Measurements from ENCODE around the gene AFG1L. TPM values are rescaled to one million over a fixed set of nuclear protein-coding genes. Genes with fewer than 3 reads are reported as not detected.
"Not testable (repeated sequence)": the region's sequence is repeated elsewhere in the genome, so short reads cannot be mapped to it uniquely, and the experiment has no call there.

Gene AFG1L
- total RNA-seq, 1 experiment from 2014 or later = 5.9 TPM

- Histone ChIP-seq H3K4me3 (ENCODE audit: insufficient read depth, low read depth, low read length) (no peak overlapping the region), H3K27me3 (ENCODE audit: control insufficient read depth, insufficient read depth, low read length) (no peaks in the 10 kb centered on the region), H3K36me3 (replicated peaks; ENCODE audit: control insufficient read depth, insufficient read depth, low read length) (no peaks in the 10 kb centered on the region)
- DNase-seq = no peak
These were observed 139.4 kb downstream of the AFG1L start for GRCh38 chr6:108434222-108434621.

DNA sequence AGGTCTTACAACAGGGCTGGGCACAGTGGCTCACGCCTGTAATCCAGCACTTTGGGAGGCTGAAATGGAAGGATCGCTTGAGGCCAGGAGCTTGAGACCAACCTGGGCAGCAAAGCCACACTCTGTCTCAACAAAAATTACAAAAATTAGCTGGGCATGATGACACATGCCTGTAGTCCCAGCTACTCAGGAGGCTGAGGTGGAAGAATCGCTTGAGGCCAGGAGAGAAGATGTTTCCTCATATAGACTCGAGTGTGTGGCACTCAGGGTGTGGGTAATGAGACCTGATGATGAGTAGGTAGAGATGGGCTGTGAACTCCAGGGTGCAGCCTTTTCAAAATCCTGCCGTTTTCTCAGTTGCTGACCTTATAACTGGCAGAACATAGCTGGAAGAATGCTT is 140.5 kb downstream of the AFG1L start:
- H3K27me3 ChIP-seq (ENCODE audit: control insufficient read depth, insufficient read depth, low read length) = no peaks in the 10 kb centered on the region
- no peaks in the 10 kb centered on the region for H3K36me3 ChIP-seq (replicated peaks; ENCODE audit: control insufficient read depth, insufficient read depth, low read length)
- DNase-seq = no peak
- no peak overlapping the region for H3K4me3 ChIP-seq (ENCODE audit: insufficient read depth, low read depth, low read length)

- Histone ChIP-seq H3K4me3 (ENCODE audit: insufficient read depth, low read depth, low read length) (no peak overlapping the region), H3K27me3 (ENCODE audit: control insufficient read depth, insufficient read depth, low read length) (no peaks in the 10 kb centered on the region), H3K36me3 (replicated peaks; ENCODE audit: control insufficient read depth, insufficient read depth, low read length) (no peaks in the 10 kb centered on the region)
- DNase-seq = no peak
These were observed 141.9 kb downstream of the AFG1L start for GRCh38 chr6:108436771-108437170.

DNA sequence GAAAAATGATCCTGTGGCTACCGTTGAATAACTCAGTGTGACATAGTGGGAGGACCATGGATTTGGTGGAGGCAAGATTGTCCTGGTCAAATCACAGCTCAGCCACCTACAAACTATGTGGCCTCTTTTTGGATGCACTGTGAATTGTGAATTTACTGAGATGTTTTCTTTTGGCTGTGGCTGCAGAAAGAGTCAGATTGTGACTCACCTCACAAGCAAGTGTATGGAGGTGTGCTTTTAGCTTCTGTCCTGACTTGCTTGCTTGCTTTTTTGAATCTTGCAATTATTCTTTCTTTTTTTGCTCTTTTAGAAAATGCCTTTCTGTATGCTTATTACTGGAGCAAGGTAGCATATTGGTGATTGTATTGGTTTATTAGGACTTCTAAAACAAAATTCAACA is 143.0 kb downstream of the AFG1L start:
- DNase-seq = no peak
- H3K4me3 ChIP-seq (ENCODE audit: insufficient read depth, low read depth, low read length) = no peak overlapping the region
- H3K27me3 ChIP-seq (ENCODE audit: control insufficient read depth, insufficient read depth, low read length) = no peaks in the 10 kb centered on the region
- H3K36me3 ChIP-seq (replicated peaks; ENCODE audit: control insufficient read depth, insufficient read depth, low read length) = no peaks in the 10 kb centered on the region

DNA sequence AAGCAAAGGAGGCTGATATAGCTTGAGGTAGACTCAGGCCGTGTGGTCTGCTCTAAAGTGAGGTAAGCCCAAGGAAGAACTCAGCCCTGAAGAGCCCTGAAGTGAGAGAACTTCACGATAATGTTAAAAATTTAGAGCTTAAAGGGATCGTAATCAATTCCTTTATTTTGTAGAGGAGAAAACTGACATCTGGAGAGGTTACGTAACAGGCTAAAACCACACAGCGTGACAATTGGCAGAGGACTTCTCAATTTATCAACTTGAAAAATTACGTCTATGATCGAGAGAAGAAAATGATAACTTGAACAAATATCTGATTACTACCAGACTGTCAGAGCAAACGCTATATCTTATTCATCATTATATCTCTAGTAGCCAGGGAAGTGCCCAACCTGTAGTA is 144.1 kb downstream of the AFG1L start:
- Histone ChIP-seq H3K36me3 (replicated peaks; ENCODE audit: control insufficient read depth, insufficient read depth, low read length) (no peaks in the 10 kb centered on the region; the same call in 1 of the 2 replicates), H3K27me3 (ENCODE audit: control insufficient read depth, insufficient read depth, low read length) (no peaks in the 10 kb centered on the region), H3K4me3 (ENCODE audit: insufficient read depth, low read depth, low read length) (no peak overlapping the region)
- DNase-seq = no peak

DNA sequence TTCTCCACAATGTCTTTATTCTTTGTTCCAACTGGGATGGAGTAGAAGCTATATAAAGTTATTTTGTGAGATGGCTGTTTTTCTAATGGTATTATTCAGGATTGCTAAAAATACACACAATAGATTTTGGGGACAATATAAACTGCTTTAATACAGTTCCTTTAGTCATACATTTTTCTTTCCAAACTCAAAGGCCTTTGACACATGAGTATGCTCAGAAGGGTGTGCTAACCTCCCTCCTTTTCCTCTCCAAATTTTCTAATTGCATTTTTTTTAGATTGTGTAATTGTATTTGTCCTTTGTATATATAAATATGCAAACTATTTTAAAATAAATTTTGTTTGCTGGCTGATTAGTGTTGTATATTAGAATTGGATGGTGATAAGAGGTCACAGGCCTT is 146.3 kb downstream of the AFG1L start:
- Histone ChIP-seq H3K27me3 (ENCODE audit: control insufficient read depth, insufficient read depth, low read length) (no peaks in the 10 kb centered on the region), H3K36me3 (replicated peaks; ENCODE audit: control insufficient read depth, insufficient read depth, low read length) (no peaks in the 10 kb centered on the region; the same call in 1 of the 2 replicates), H3K4me3 (ENCODE audit: insufficient read depth, low read depth, low read length) (no peak overlapping the region)
- DNase-seq = no peak

- Histone ChIP-seq H3K4me3 (ENCODE audit: insufficient read depth, low read depth, low read length) (no peak overlapping the region), H3K36me3 (replicated peaks; ENCODE audit: control insufficient read depth, insufficient read depth, low read length) (no peaks in the 10 kb centered on the region; the same call in 1 of the 2 replicates), H3K27me3 (ENCODE audit: control insufficient read depth, insufficient read depth, low read length) (no peaks in the 10 kb centered on the region)
- DNase-seq = no peak
These were observed 148.1 kb downstream of the AFG1L start for GRCh38 chr6:108442770-108443520.

DNA sequence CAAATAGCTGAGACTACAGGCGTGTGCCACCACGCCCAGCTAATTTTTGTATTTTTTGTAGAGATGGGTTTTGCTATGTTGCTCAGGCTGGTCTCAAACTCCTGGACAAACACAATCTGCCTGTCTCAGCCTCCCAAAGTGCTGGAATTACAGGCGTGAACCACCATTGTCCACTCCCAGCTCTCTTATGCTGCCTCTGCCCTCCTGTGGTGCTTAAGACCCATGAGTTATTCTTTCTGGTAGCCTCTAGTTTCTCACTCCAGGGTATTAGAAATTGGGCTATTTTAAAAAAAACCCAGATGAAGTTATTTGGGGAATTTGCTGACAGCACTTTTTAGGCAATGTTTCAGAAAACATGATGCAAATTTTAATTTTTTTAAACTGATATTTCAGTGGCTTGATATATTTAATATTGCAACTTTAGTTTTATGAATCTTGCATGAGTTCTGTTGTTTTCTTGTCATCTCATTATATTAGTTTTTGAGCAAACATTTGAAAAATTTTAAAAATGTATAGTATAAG is 151.8 kb downstream of the AFG1L start:
- no peaks in the 10 kb centered on the region; the same call in 1 of the 2 replicates for H3K36me3 ChIP-seq (replicated peaks; ENCODE audit: control insufficient read depth, insufficient read depth, low read length)
- H3K27me3 ChIP-seq (ENCODE audit: control insufficient read depth, insufficient read depth, low read length) = no peaks in the 10 kb centered on the region
- no peak for DNase-seq
- no peak overlapping the region for H3K4me3 ChIP-seq (ENCODE audit: insufficient read depth, low read depth, low read length)

- H3K36me3 ChIP-seq (replicated peaks; ENCODE audit: control insufficient read depth, insufficient read depth, low read length) = no peaks in the 10 kb centered on the region
- no peaks in the 10 kb centered on the region for H3K27me3 ChIP-seq (ENCODE audit: control insufficient read depth, insufficient read depth, low read length)
- no peak for DNase-seq
- H3K4me3 ChIP-seq (ENCODE audit: insufficient read depth, low read depth, low read length) = no peak overlapping the region
These were observed 153.6 kb downstream of the AFG1L start for GRCh38 chr6:108448481-108448880.

- not testable (repeated sequence) for DNase-seq; H3K4me3 ChIP-seq (ENCODE audit: insufficient read depth, low read depth, low read length); H3K36me3 ChIP-seq (replicated peaks; ENCODE audit: control insufficient read depth, insufficient read depth, low read length); H3K27me3 ChIP-seq (ENCODE audit: control insufficient read depth, insufficient read depth, low read length)
These were observed 154.9 kb downstream of the AFG1L start for GRCh38 chr6:108449717-108450116.

DNA sequence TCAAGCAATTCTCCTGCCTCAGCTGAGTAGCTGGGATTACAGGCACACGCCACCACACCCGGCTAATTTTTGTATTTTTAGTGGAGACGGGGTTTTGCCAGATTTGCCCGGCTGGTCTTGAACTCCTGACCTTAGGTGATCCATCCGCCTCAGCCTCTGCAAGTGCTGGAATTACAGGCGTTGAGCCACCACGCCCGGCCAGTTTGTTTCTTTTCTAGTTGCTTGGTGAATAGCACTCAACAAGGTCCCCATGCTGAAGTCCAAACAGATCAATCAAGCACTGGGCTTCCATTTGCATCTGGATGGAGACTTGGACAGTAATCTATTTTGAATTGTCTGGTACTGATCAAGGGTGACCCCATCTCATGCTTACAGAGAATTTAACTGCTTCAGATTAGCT is 157.0 kb downstream of the AFG1L start:
- H3K4me3 ChIP-seq (ENCODE audit: insufficient read depth, low read depth, low read length) = no peak overlapping the region

GRCh38 chr6:108452711-108453195 is 157.9 kb downstream of the AFG1L start:
- DNase-seq = no peak
- H3K4me3 ChIP-seq (ENCODE audit: insufficient read depth, low read depth, low read length) = no peak overlapping the region
- no peaks in the 10 kb centered on the region for H3K36me3 ChIP-seq (replicated peaks; ENCODE audit: control insufficient read depth, insufficient read depth, low read length)
- H3K27me3 ChIP-seq (ENCODE audit: control insufficient read depth, insufficient read depth, low read length) = no peaks in the 10 kb centered on the region

More for the DNA sequence above, 157.0 kb downstream of the AFG1L start:
- Histone ChIP-seq H3K27me3 (ENCODE audit: control insufficient read depth, insufficient read depth, low read length) (no peaks in the 10 kb centered on the region), H3K36me3 (replicated peaks; ENCODE audit: control insufficient read depth, insufficient read depth, low read length) (no peaks in the 10 kb centered on the region)
- DNase-seq = no peak

DNA sequence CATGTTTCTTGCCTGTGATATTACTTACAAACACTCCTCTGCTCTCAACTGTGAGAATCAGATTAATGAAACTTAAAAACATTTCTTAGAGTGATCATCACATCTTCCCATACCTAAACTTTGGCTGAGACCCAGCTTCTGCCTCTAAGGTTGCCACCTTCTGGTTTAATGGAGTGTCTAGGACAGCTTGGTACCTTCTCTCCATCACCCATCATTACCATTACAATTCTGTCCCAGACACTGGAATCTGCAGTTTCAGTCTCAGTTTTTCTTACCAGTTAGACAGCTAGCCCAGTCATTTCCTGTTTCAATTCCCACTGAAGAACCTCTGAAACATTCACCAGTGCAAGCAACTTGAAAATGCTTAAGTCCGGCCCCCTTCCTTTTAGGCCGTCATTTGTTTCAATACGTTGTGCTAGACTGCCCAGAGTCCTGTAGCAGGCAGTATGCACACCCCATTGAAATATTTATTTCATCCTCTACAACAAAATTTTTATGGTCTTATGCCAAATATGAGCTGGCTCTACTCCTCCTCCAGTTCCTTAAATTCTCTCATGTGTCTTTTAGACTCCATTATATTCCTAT is 158.8 kb downstream of the AFG1L start:
- Histone ChIP-seq H3K36me3 (replicated peaks; ENCODE audit: control insufficient read depth, insufficient read depth, low read length) (no peaks in the 10 kb centered on the region), H3K27me3 (ENCODE audit: control insufficient read depth, insufficient read depth, low read length) (no peaks in the 10 kb centered on the region), H3K4me3 (ENCODE audit: insufficient read depth, low read depth, low read length) (no peak overlapping the region)
- no peak for DNase-seq

DNA sequence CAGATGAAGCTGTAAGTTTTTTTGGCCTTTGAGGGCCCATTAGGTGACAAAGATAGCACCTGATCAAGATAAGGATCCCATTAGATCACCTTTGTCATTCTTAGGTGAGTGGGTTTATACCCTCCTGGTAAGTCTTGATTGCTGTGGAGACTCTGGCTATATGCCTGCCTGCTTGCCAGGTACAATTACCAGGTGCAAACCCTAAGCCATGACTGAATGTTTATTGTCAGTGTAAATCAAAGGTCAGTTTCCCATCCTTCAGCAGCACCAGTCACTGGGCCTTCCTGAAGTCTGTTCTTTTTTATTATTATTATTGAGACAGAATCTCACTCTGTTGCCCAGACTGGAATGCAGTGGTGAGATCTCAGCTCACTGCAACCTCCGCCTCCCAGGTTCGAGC is 159.5 kb downstream of the AFG1L start:
- no peaks in the 10 kb centered on the region for H3K36me3 ChIP-seq (replicated peaks; ENCODE audit: control insufficient read depth, insufficient read depth, low read length)
- no peak for DNase-seq
- no peak overlapping the region for H3K4me3 ChIP-seq (ENCODE audit: insufficient read depth, low read depth, low read length)
- no peaks in the 10 kb centered on the region for H3K27me3 ChIP-seq (ENCODE audit: control insufficient read depth, insufficient read depth, low read length)

GRCh38 chr6:108455688-108456087 is 160.8 kb downstream of the AFG1L start:
- H3K4me3 ChIP-seq (ENCODE audit: insufficient read depth, low read depth, low read length) = no peak overlapping the region
- no peaks in the 10 kb centered on the region for H3K27me3 ChIP-seq (ENCODE audit: control insufficient read depth, insufficient read depth, low read length)
- DNase-seq = no peak
- H3K36me3 ChIP-seq (replicated peaks; ENCODE audit: control insufficient read depth, insufficient read depth, low read length) = no peaks in the 10 kb centered on the region
